K562 (cell line): ENCODE data around the gene CAMK2N1. TPM values are rescaled to one million over a fixed set of nuclear protein-coding genes. Genes with fewer than 3 reads are reported as not detected.

Experiments used
- ATAC-seq: fragments of 200-7000 bp; cut with Tn5 transposase; 3 replicates; pipeline ENCODE4 v1.9.1; 2020; ENCODE audit warnings: moderate library complexity
- BruUV-seq: library from RNA; stranded (reverse); fragments of 400-500 nt; replicated peaks from 2 replicates; lab custom pipeline; 2021; lab: Mats Ljungman, UMichigan
- CTCF ChIA-PET: fragments of 300-600 bp; formaldehyde crosslinking; extraction: SDS; loops from one replicate; lab custom pipeline; 2021; ENCODE audit warnings: low intra/inter-chr PET ratio; lab: Yijun Ruan, JAX
- POLR2A ChIA-PET: fragments of 300-600, 350-650 bp; sonication (Branson Sonifier 250); formaldehyde crosslinking; extraction: SDS; loops from one replicate; lab custom pipeline; 2021; ENCODE audit warnings: antibody characterized with exemption, inconsistent platforms; lab: Yijun Ruan, JAX
- DNase-seq, 4 experiments: peaks; one replicate each; pipeline versions ENCODE4 v3.0.0 to v3.0.0-alpha.2; 2011 to 2018; ENCODE audit warnings: low spot score in 3 of 4, mixed read lengths in 3 of 4; ENCODE audit errors: extremely low read depth in 1 of 4
- FAIRE-seq: peaks from 2 replicates; lab custom pipeline; 2011; peaks lifted over from hg19 to GRCh38; lab: Jason Lieb, UNC
- H2AFZ ChIP-seq: 2 replicates; pipeline ENCODE4 v1.6.0; 2011; ENCODE audit warnings: low read depth, low read length, control low read depth, inconsistent platforms
- H3K27ac ChIP-seq: fragments of 200-600 bp; 3 replicates; pipeline ENCODE4 v1.8.0; 2011; ENCODE audit warnings: low read depth, mild to moderate bottlenecking, control low read depth, inconsistent platforms, low read length, moderate library complexity, mixed read lengths; ENCODE audit errors: extremely low read depth
- H3K27me3 ChIP-seq, 2 experiments: fragments of 300-600 bp in 1 of 2; 2 replicates in 1 of 2; 3 replicates in 1 of 2; pipeline versions ENCODE4 v1.6.0 to v1.8.0; 2011; ENCODE audit warnings: inconsistent platforms in 2 of 2, low read length in 2 of 2, mild to moderate bottlenecking in 1 of 2, mixed read lengths in 1 of 2, moderate library complexity in 1 of 2; ENCODE audit not compliant: control insufficient read depth in 2 of 2, insufficient read depth in 2 of 2
- H3K36me3 ChIP-seq: fragments of 300-600 bp; 3 replicates; pipeline ENCODE4 v1.8.0; 2011; ENCODE audit warnings: mild to moderate bottlenecking, low read length, inconsistent platforms; ENCODE audit not compliant: control insufficient read depth, insufficient read depth
- H3K4me1 ChIP-seq, 2 experiments: fragments of 200-600 bp in 1 of 2; replicated peaks in 1 of 2; 2 replicates in 1 of 2; 3 replicates in 1 of 2; pipeline versions ENCODE4 v1.5.1 to v1.8.0; 2011; ENCODE audit warnings: inconsistent platforms in 2 of 2, low read length in 2 of 2, mild to moderate bottlenecking in 1 of 2, mixed read lengths in 1 of 2, moderate library complexity in 1 of 2; ENCODE audit not compliant: control insufficient read depth in 2 of 2, insufficient read depth in 2 of 2
- H3K4me2 ChIP-seq: 2 replicates; pipeline ENCODE4 v1.6.1; 2011; ENCODE audit warnings: low read length, control low read depth, inconsistent platforms, mixed read lengths; ENCODE audit not compliant: insufficient read depth
- H3K4me3 ChIP-seq: fragments of 200-600 bp; sonication (generic), shearing (Covaris generic); 2 replicates; pipeline ENCODE4 v1.5.1; 2016; ENCODE audit warnings: control low read depth, inconsistent platforms
- H3K79me2 ChIP-seq: fragments of 200-600 bp; 3 replicates; pipeline ENCODE4 v1.8.0; 2011; ENCODE audit warnings: low read length, inconsistent platforms; ENCODE audit not compliant: control insufficient read depth, insufficient read depth
- H3K9ac ChIP-seq, 2 experiments: 2 replicates each; pipeline versions ENCODE4 v1.6.0 to v1.6.1; 2011; ENCODE audit warnings: low read depth in 2 of 2, low read length in 2 of 2, control low read depth in 1 of 2, inconsistent platforms in 1 of 2, mild to moderate bottlenecking in 1 of 2, mixed read lengths in 1 of 2; ENCODE audit not compliant: insufficient read depth in 1 of 2
- H3K9me1 ChIP-seq: one replicate; pipeline ENCODE4 v1.6.0; 2011; ENCODE audit warnings: inconsistent platforms, mild to moderate bottlenecking, low read length, moderate library complexity; ENCODE audit not compliant: control insufficient read depth, insufficient read depth
- H3K9me3 ChIP-seq: replicated peaks from 2 replicates; pipeline ENCODE4 v1.5.1; 2011; ENCODE audit warnings: low read depth, low read length, inconsistent platforms; ENCODE audit not compliant: control insufficient read depth, insufficient read depth
- H4K20me1 ChIP-seq: replicated peaks from 2 replicates; pipeline ENCODE4 v1.6.1; 2011; ENCODE audit warnings: low read length, inconsistent platforms, mixed read lengths; ENCODE audit not compliant: control insufficient read depth, insufficient read depth
- POLR2A ChIP-seq: fragments of 450-650 bp; conservative IDR thresholded peaks from 2 replicates; pipeline ENCODE4 v1.6.1; 2016
- POLR2G ChIP-seq: fragments of 200-400 bp; formaldehyde crosslinking; IDR thresholded peaks from 2 replicates; pipeline ENCODE4 v1.6.1; 2017; ENCODE audit warnings: low read depth, mild to moderate bottlenecking, antibody characterized with exemption, low read length, moderate library complexity
- TRIM25 ChIP-seq: fragments of 450-650 bp; IDR thresholded peaks from 2 replicates; pipeline ENCODE4 v1.7.0; 2016; ENCODE audit warnings: borderline replicate concordance
- USF1 ChIP-seq: sonication (generic); formaldehyde crosslinking; IDR thresholded peaks from 2 replicates; pipeline ENCODE4 v1.9.0; 2022; ENCODE audit warnings: mild to moderate bottlenecking, missing genetic modification reagents
- ZNF165 ChIP-seq: fragments of 250-450 bp; sonication (Bioruptor Pico); IDR thresholded peaks from 2 replicates; pipeline ENCODE4 v1.4.0; 2020; ENCODE audit warnings: borderline replicate concordance
- WGBS: fragments of 100-300 bp; shearing (Covaris generic); methylation state at CpG from one replicate; pipeline ENCODE4 v1.1.6; 2016; ENCODE audit warnings: low coverage, mixed read lengths; ENCODE audit not compliant: insufficient coverage; ENCODE audit errors: missing lambda C conversion rate; 5-methylcytosine and 5-hydroxymethylcytosine counted together
- in situ Hi-C: fragments of 300-500 bp; cut with MboI; formaldehyde crosslinking; loops from 4 replicates; pipeline ENCODE4 v1.15.0; 2018; ENCODE audit warnings: inconsistent platforms, mixed read lengths
- intact Hi-C: fragments of 100-400 bp; cut with micrococcal nuclease; formaldehyde crosslinking; loops from 2 replicates; pipeline ENCODE4 v1.14.2; 2022
- polyA plus RNA-seq, 8 experiments: library from polyadenylated mRNA; depleted of rRNA in 4 of 8; stranded (reverse) in 5 of 8; unstranded in 3 of 8; fragments of >200 nt; fragmentation: Nextera tagmentation in 2 of 8; fragmentation: Illumina TruSeq in 1 of 8; extraction: Ambion mirVana in 2 of 8; extraction: Trizol in 1 of 8; gene quantifications; 2 replicates each; pipeline versions ENCODE4 v1.2.1 to v1.2.3, GENCODE V29; 2011 to 2014; ENCODE audit warnings: inconsistent platforms in 1 of 8, missing spikeins in 1 of 8
- total RNA-seq, 7 experiments: library from RNA; depleted of rRNA in 6 of 7; stranded (reverse); fragments of >200 nt in 6 of 7; fragmentation: Illumina TruSeq in 2 of 7; extraction: Trizol in 2 of 7; gene quantifications; 2 replicates each; pipeline versions ENCODE4 v1.2.1 to v1.2.3, GENCODE V29; 2011 to 2021; ENCODE audit warnings: low replicate concordance in 1 of 7

Gene CAMK2N1
- total and polyA plus RNA-seq, 9 of the 15 experiments (the other 6 are each of a cell fraction or from before 2014, with no cell fraction given), result 0.09 to 1.4 (median 0.34) TPM

GRCh38 chr1:20499105-20499504 is 13.1 kb upstream of the CAMK2N1 start (continued):
- TF ChIP-seq USF1 (CRISPR knock-in tag) (no peak), ZNF165 (no peak)

GRCh38 chr1:20498116-20498515 is 12.1 kb upstream of the CAMK2N1 start:
- Histone ChIP-seq H3K36me3 (peaks cover 44% of the 10 kb centered on the region), H3K27ac (no peak overlapping the region), H3K4me2 (no peak overlapping the region), H3K9me1 (no peaks in the 10 kb centered on the region), H4K20me1 (peaks cover 4% of the 10 kb centered on the region; the same call in 1 of the 2 replicates), H3K9ac (no peak overlapping the region), H3K27me3 (peaks cover 0 to under 1% of the 10 kb centered on the region in 2 experiments; a peak in 1 of 5 replicates), H3K4me3 (no peak overlapping the region), H3K9me3 (no peaks in the 10 kb centered on the region), H3K79me2 (no peaks in the 10 kb centered on the region), H3K4me1 (peaks cover 0 to 3% of the 10 kb centered on the region in 2 experiments; a peak in 2 of 5 replicates), H2AFZ (no peak overlapping the region)
- intact Hi-C loops, result no loop called here
- ATAC-seq (no peak), FAIRE-seq (no peak), DNase-seq (peak in 1 of 4 experiments; percentile 8)
- in situ Hi-C loops, result loop anchor here (5.0 to 10.0 kb wide), 2 partner anchors 283 to 571 kb away; no protein-coding TSS in a partner anchor
- BruUV-seq, result no TSS peak
- ChIA-PET POLR2A (interaction anchor here (0.6 kb wide), 1 partner anchor 147 kb away, joined by 3 read pairs; no protein-coding TSS in a partner anchor), CTCF (no interaction called here)
- 83% methylated on average over 7 of the region's 7 CpGs for WGBS
- no peak for TF ChIP-seq TRIM25
- 0 out of 2 replicates have a peak, but pooled peaks have one; percentile 3 for TF ChIP-seq POLR2G
- TF ChIP-seq POLR2A, result 0 out of 2 replicates have a peak, but pooled peaks have one; percentile 24
